Endometrial microvascular endothelial cells (primary cell): ENCODE data around the gene P2RY1. TPM values are rescaled to one million over a fixed set of nuclear protein-coding genes. Genes with fewer than 3 reads are reported as not detected.

Experiments used
- in situ Hi-C: cut with HindIII; loops from 2 replicates; pipeline ENCODE4 v1.10.0; 2017; ENCODE audit warnings: low sequenced_read_pairs, low pct_unique_long_range_greater_than_20kb; ENCODE audit errors: inconsistent ontology term
- total RNA-seq: library from RNA; depleted of rRNA; stranded (reverse); fragments of >200 nt; gene quantifications from one replicate; pipeline ENCODE4 v1.2.3, GENCODE V29; 2015; ENCODE audit errors: inconsistent ontology term

The P2RY1 gene
- 0.19 TPM for total RNA-seq

GRCh38 chr3:152834776-152835600, at the start of gene P2RY1:
TSS of gene P2RY1 (plus strand) at chr3:152835131. CDS start at chr3:152835783, 652 bp downstream.
- in situ Hi-C loops = no loop called here

- in situ Hi-C loops = no loop called here
These were observed 47.8 kb upstream of the P2RY1 start for GRCh38 chr3:152786977-152787681.

GRCh38 chr3:152790651-152791387, 44.1 kb upstream of the P2RY1 start:
- in situ Hi-C loops = no loop called here

GRCh38 chr3:152793969-152794368, 41.0 kb upstream of the P2RY1 start:
- in situ Hi-C loops = no loop called here

- in situ Hi-C loops = no loop called here
These were observed 37.0 kb upstream of the P2RY1 start for GRCh38 chr3:152797751-152798432.

- in situ Hi-C loops = no loop called here
These were observed 22.8 kb upstream of the P2RY1 start for GRCh38 chr3:152811974-152812760.

GRCh38 chr3:152817400-152817799, 17.5 kb upstream of the P2RY1 start:
- in situ Hi-C loops = no loop called here

GRCh38 chr3:152818027-152818426, 16.9 kb upstream of the P2RY1 start:
- in situ Hi-C loops = no loop called here

GRCh38 chr3:152823173-152823572, 11.8 kb upstream of the P2RY1 start:
- in situ Hi-C loops = no loop called here

- in situ Hi-C loops = no loop called here
These were observed 11.2 kb upstream of the P2RY1 start for GRCh38 chr3:152823781-152824180.

GRCh38 chr3:152825566-152825965, 9.4 kb upstream of the P2RY1 start:
- in situ Hi-C loops = no loop called here

GRCh38 chr3:152826476-152826875, 8.5 kb upstream of the P2RY1 start:
- in situ Hi-C loops = no loop called here

GRCh38 chr3:152827313-152827712, 7.6 kb upstream of the P2RY1 start:
- in situ Hi-C loops = no loop called here

GRCh38 chr3:152828075-152828840, 6.7 kb upstream of the P2RY1 start:
- in situ Hi-C loops = no loop called here

GRCh38 chr3:152830245-152830644, 4.7 kb upstream of the P2RY1 start:
- in situ Hi-C loops = no loop called here

- in situ Hi-C loops = no loop called here
These were observed 2.9 kb upstream of the P2RY1 start for GRCh38 chr3:152832046-152832445.

- in situ Hi-C loops = no loop called here
These were observed 1.8 kb upstream of the P2RY1 start for GRCh38 chr3:152833089-152833488.
